GM12878 (cell line): ENCODE data around the gene RPA3.

Experiments used
- CEBPB ChIP-seq, 2 experiments: fragments of 150-350 bp in 1 of 2; IDR thresholded peaks; 2 replicates each; pipeline ENCODE4 v1.6.1; 2012 to 2014; ENCODE audit warnings: low read depth in 2 of 2, low read length in 2 of 2, borderline replicate concordance in 1 of 2, inconsistent platforms in 1 of 2
- CTCF ChIP-seq, 3 experiments: IDR thresholded peaks in 2 of 3; conservative IDR thresholded peaks in 1 of 3; 2 replicates each; pipeline ENCODE4 v1.5.1; 2011; ENCODE audit warnings: low read depth in 3 of 3, low read length in 3 of 3, mild to moderate bottlenecking in 3 of 3, control low read depth in 2 of 3, moderate library complexity in 2 of 3, inconsistent platforms in 1 of 3, mixed read lengths in 1 of 3; ENCODE audit not compliant: control insufficient read depth in 2 of 3, insufficient read depth in 1 of 3; ENCODE audit errors: extremely low read depth in 1 of 3
- FOS ChIP-seq: IDR thresholded peaks from 3 replicates; pipeline ENCODE4 v1.6.1; 2011; ENCODE audit warnings: borderline replicate concordance; ENCODE audit not compliant: insufficient read length; ENCODE audit errors: extremely low read depth
- FOXK2 ChIP-seq: fragments of 450-650 bp; IDR thresholded peaks from 2 replicates; pipeline ENCODE4 v1.6.1; 2017; ENCODE audit warnings: mild to moderate bottlenecking, moderate library complexity
- GABPA ChIP-seq: IDR thresholded peaks from 2 replicates; pipeline ENCODE4 v1.6.1; 2014; ENCODE audit warnings: antibody characterized with exemption, low read depth, mild to moderate bottlenecking, inconsistent platforms
- IRF5 ChIP-seq: fragments of 450-650 bp; IDR thresholded peaks from 2 replicates; pipeline ENCODE4 v1.6.1; 2017; ENCODE audit warnings: borderline replicate concordance
- NR2C2 ChIP-seq: IDR thresholded peaks from 2 replicates; pipeline ENCODE4 v1.6.1; 2011; ENCODE audit warnings: borderline replicate concordance, low read depth; ENCODE audit not compliant: control insufficient read depth, insufficient read length
- POLR2A ChIP-seq: IDR thresholded peaks from 2 replicates; pipeline ENCODE4 v1.6.1; 2011; ENCODE audit warnings: low read depth, mild to moderate bottlenecking, low read length
- REST ChIP-seq: IDR thresholded peaks from 2 replicates; pipeline ENCODE4 v1.6.1; 2012; ENCODE audit warnings: mild to moderate bottlenecking, low read depth, low read length
- RFX5 ChIP-seq: IDR thresholded peaks from 2 replicates; pipeline ENCODE4 v1.6.1; 2011; ENCODE audit warnings: low read depth, low read length, improper control_type of control experiment
- SMC3 ChIP-seq: IDR thresholded peaks from 2 replicates; pipeline ENCODE4 v1.6.1; 2011; ENCODE audit warnings: low read length, improper control_type of control experiment, borderline replicate concordance
- TAF1 ChIP-seq: IDR thresholded peaks from 2 replicates; pipeline ENCODE4 v1.6.1; 2011; ENCODE audit warnings: mild to moderate bottlenecking, low read depth, low read length, borderline replicate concordance
- WRNIP1 ChIP-seq: IDR thresholded peaks from 2 replicates; pipeline ENCODE4 v1.6.1; 2011; ENCODE audit warnings: low read depth, low read length, improper control_type of control experiment, borderline replicate concordance
- ZZZ3 ChIP-seq: IDR thresholded peaks from 2 replicates; pipeline ENCODE4 v1.6.1; 2011; ENCODE audit warnings: low read depth; ENCODE audit not compliant: control insufficient read depth, insufficient read length

GRCh38 chr7:7614018-7614741, 104.2 kb downstream of the RPA3 start:
- TF ChIP-seq CTCF (IDR thresholded peaks at IDR 0.05 in 2 of 3, conservative IDR thresholded peaks at IDR 0.05 in 1 of 3; ENCODE audit: control insufficient read depth in 2 of 3, extremely low read depth in 1 of 3, insufficient read depth in 1 of 3, low read depth in 3 of 3, low read length in 3 of 3), result no peak
- no peak for TF ChIP-seq ZZZ3
- no peak for TF ChIP-seq GABPA
- TF ChIP-seq REST, result no peak
- no peak for TF ChIP-seq TAF1
- TF ChIP-seq FOS, result no peak
- TF ChIP-seq POLR2A, result no peak
- no peak for TF ChIP-seq CEBPB (IDR thresholded peaks at IDR 0.05; ENCODE audit: borderline replicate concordance in 1 of 2, low read depth in 2 of 2, low read length in 2 of 2)
- TF ChIP-seq IRF5, result no peak
- no peak for TF ChIP-seq WRNIP1
- no peak for TF ChIP-seq SMC3
- no peak for TF ChIP-seq RFX5
- no peak for TF ChIP-seq NR2C2
- TF ChIP-seq FOXK2, result no peak
